Measurements from ENCODE around the gene STOML1. TPM values are rescaled to one million over a fixed set of nuclear protein-coding genes. Genes with fewer than 3 reads are reported as not detected.
"Not testable (repeated sequence)": the region's sequence is repeated elsewhere in the genome, so short reads cannot be mapped to it uniquely, and the experiment has no call there.

The STOML1 gene
- total RNA-seq, 4 donors from 2014 or later: 15.2 to 28.8 (median 16.9) TPM

DNA sequence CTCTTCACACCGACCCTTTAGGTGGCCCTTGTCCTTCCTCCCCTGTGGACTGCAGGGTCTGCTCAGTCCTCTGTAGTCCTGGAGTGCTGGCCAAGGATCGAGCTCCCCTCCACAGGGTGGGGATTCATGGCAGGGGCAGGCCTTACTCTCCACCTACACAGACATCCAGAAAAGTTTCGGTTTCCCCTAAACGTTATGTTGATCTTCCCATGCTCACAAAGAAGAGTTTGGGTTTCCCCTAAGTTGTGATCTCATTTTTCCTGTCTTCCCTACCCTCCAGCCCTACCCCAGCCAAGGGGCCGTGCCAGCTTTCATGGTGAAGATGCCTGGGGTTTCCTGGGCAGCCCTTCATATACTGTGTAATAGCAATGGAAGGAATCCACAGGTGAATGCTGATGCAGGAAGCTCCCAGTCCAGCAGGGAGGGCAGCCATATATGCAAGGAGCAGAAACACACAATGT is 10.3 kb downstream of the STOML1 start:
- peaks cover 52 to 55% of the 10 kb centered on the region in 2 donors for H3K4me1 ChIP-seq
- H3K36me3 ChIP-seq: peaks cover 0 to 11% of the 10 kb centered on the region in 2 donors
- peak overlapping the region; percentile 88 to 94 (median 90) for H3K27ac ChIP-seq
- TF ChIP-seq, protein P1, sequence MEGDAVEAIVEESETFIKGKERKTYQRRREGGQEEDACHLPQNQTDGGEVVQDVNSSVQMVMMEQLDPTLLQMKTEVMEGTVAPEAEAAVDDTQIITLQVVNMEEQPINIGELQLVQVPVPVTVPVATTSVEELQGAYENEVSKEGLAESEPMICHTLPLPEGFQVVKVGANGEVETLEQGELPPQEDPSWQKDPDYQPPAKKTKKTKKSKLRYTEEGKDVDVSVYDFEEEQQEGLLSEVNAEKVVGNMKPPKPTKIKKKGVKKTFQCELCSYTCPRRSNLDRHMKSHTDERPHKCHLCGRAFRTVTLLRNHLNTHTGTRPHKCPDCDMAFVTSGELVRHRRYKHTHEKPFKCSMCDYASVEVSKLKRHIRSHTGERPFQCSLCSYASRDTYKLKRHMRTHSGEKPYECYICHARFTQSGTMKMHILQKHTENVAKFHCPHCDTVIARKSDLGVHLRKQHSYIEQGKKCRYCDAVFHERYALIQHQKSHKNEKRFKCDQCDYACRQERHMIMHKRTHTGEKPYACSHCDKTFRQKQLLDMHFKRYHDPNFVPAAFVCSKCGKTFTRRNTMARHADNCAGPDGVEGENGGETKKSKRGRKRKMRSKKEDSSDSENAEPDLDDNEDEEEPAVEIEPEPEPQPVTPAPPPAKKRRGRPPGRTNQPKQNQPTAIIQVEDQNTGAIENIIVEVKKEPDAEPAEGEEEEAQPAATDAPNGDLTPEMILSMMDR (IDR thresholded peaks at IDR 0.05 in 4 of 5, conservative IDR thresholded peaks at IDR 0.05 in 1 of 5): no peak
- no peak for TF ChIP-seq POLR2A (IDR thresholded peaks at IDR 0.05)
- no peak for DNase-seq
- H3K4me3 ChIP-seq: no peak overlapping the region
- intact Hi-C loops (cut with DNase I; ENCODE audit: low total_unique reads) (no loop called here), in situ Hi-C loops (cut with MboI; ENCODE audit: low sequenced_read_pairs in 4 of 4) (loop anchor here in 2 of 4 donors (10.0 to 25.0 kb wide), 2 partner anchors 63 to 481 kb away; partner anchors contain the start of gene UBL7 (in 1 of the 2))
- H3K9me3 ChIP-seq: no peaks in the 10 kb centered on the region
- no peak for ATAC-seq
- no peaks in the 10 kb centered on the region for H3K27me3 ChIP-seq

DNA sequence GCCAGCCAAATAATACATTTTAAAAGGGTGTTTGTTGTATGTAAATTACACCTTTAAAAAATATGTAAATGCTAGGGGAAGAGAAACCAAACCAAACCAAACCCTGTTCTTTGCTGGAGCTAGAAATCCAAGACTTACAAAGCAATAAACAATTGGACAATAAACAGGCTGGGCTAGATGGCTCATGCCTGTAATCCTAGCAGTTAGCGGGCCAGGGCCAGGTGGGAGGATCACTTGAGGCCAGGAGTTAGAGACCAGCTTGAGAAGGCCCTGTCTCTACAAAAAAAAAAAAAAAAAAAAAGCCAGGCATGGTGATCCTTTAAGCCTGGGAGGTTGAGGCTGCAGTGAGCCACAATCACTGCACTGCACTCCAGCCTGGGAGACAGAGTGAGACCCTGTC is 12.5 kb downstream of the STOML1 start:
- intact Hi-C loops (cut with DNase I; ENCODE audit: low total_unique reads) (loop anchor here (10.0 kb wide), 1 partner anchor 145 kb away; no protein-coding TSS in a partner anchor), in situ Hi-C loops (cut with MboI; ENCODE audit: low sequenced_read_pairs in 4 of 4) (loop anchor here in 2 of 4 donors (10.0 to 25.0 kb wide), 2 partner anchors 65 to 483 kb away; partner anchors contain the start of gene UBL7 (in 1 of the 2))
- Histone ChIP-seq H3K27me3 (peaks cover 0 to 3% (median 0%) of the 10 kb centered on the region in 3 donors), H3K9me3 (no peaks in the 10 kb centered on the region), H3K4me3 (no peak overlapping the region), H3K4me1 (peaks cover 37 to 39% of the 10 kb centered on the region in 2 donors), H3K36me3 (peaks cover 0 to 5% of the 10 kb centered on the region in 2 donors), H3K27ac (no peak overlapping the region)
- DNase-seq: no peak
- no peak for ATAC-seq
- TF ChIP-seq, protein P1 (IDR thresholded peaks at IDR 0.05 in 4 of 5, conservative IDR thresholded peaks at IDR 0.05 in 1 of 5): no peak
- TF ChIP-seq POLR2A (IDR thresholded peaks at IDR 0.05): no peak

DNA sequence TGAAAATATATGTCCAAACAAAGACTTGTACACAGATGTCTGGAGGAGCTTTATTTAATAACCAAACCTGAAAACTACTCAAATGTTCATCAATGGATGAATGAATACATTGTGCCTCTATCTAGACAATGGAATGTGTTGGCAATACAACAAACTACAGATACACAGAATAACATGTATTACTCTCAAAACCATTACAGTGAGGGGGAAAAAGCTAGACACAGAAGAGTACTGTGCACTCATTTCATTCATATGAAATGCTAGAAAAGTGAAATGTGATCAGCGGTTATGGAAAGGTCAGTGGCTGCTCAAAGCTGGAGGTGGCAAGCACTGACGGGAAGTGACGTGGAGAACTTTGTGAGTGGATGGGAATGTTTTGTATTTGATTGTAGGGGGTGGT is 13.2 kb downstream of the STOML1 start:
- in situ Hi-C loops (cut with MboI; ENCODE audit: low sequenced_read_pairs in 4 of 4): loop anchor here in 1 of 4 donors (25.0 kb wide), 1 partner anchor 483 kb away; the partner anchor contains the start of gene UBL7
- peaks cover 0 to 3% (median 0%) of the 10 kb centered on the region in 3 donors for H3K27me3 ChIP-seq
- no peak overlapping the region for H3K27ac ChIP-seq
- no peak for ATAC-seq
- TF ChIP-seq, protein P1 (IDR thresholded peaks at IDR 0.05 in 4 of 5, conservative IDR thresholded peaks at IDR 0.05 in 1 of 5): no peak
- TF ChIP-seq POLR2A (IDR thresholded peaks at IDR 0.05): no peak
- no peak for DNase-seq
- H3K9me3 ChIP-seq: no peaks in the 10 kb centered on the region
- intact Hi-C loops (cut with DNase I; ENCODE audit: low total_unique reads): loop anchor here (10.0 kb wide), 1 partner anchor 146 kb away; no protein-coding TSS in a partner anchor
- H3K4me3 ChIP-seq: no peak overlapping the region
- no peaks in the 10 kb centered on the region for H3K36me3 ChIP-seq
- H3K4me1 ChIP-seq: peaks cover 29 to 33% of the 10 kb centered on the region in 2 donors

DNA sequence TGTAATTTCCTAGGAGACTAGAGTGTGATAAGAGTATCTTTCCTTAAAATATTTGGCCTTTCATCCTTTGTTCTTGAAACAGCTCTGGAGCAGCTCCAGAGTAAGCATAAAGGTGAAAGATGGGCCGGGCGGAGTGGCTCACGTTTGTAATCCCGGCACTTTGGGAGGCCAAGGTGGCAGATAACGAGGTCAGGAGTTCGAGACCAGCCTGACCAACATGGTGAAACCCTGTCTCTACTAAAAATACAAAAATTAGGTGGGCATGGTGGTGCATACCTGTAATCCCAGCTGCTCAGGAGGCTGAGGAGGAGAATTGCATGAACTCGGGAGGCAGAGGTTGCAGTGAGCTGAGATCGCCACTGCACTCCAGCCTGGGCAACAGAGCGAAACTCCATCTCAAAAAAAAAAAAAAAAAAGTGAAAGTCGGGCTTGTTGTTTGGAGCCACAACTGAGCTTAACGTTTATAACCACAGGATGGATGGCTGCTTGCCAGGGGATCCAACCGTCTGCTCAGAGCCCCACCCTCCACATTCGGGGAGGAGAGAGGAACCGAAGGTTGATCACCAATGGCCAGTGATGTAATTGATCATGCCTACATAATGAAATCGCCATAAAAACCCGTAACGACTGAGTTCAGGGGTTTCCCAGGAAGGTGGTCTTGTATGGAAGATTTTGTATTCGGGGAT is 16.5 kb downstream of the STOML1 start:
- peaks cover 0 to 11% of the 10 kb centered on the region in 2 donors for H3K4me1 ChIP-seq
- not testable (repeated sequence) for H3K4me3 ChIP-seq, DNase-seq, H3K9me3 ChIP-seq, H3K27me3 ChIP-seq, ATAC-seq, H3K27ac ChIP-seq, H3K36me3 ChIP-seq
- intact Hi-C loops (cut with DNase I; ENCODE audit: low total_unique reads) (loop anchor here (10.0 kb wide), 1 partner anchor 149 kb away; no protein-coding TSS in a partner anchor), in situ Hi-C loops (cut with MboI; ENCODE audit: low sequenced_read_pairs in 4 of 4) (loop anchor here in 1 of 4 donors (25.0 kb wide), 1 partner anchor 487 kb away; the partner anchor contains the start of gene UBL7)

DNA sequence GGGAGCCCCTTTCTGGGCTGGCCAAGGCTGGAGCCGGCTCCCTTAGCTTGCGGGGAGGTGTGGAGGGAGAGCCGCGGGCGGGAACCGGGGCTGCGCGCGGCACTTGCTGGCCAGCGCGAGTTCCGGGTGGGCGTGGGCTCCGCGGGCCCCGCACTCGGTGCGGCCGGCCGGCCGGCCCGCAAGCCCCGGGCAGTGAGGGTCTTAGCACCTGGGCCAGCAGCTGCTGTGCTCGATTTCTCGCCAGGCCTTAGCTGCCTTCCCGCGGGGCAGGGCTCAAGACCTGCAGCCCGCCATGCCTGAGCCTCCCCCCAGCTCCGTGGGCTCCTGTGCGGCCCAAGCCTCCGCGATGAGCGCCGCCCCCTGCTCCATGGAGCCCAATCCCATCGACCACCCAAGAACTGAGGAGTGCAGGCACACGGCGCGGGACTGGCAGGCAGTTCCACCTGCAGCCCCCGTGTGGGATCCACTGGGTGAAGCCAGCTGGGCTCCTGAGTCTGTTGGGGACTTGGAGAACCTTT is 18.4 kb downstream of the STOML1 start:
- H3K4me1 ChIP-seq, ATAC-seq, H3K4me3 ChIP-seq, H3K27ac ChIP-seq, H3K36me3 ChIP-seq, H3K27me3 ChIP-seq, DNase-seq, H3K9me3 ChIP-seq: not testable (repeated sequence)
- in situ Hi-C loops (cut with MboI; ENCODE audit: low sequenced_read_pairs in 4 of 4): loop anchor here in 1 of 4 donors (25.0 kb wide), 1 partner anchor 339 kb away; no protein-coding TSS in a partner anchor
- intact Hi-C loops (cut with DNase I; ENCODE audit: low total_unique reads): loop anchor here (1.0 to 10.0 kb wide), 3 partner anchors 64 to 349 kb away; no protein-coding TSS in a partner anchor

Data from gastrocnemius medialis (tissue), 4 donors.